Lung (tissue), 12 donors: Measurements from ENCODE around the gene ACAP1. TPM values are rescaled to one million over a fixed set of nuclear protein-coding genes. Genes with fewer than 3 reads are reported as not detected.
A peak's percentile ranks its signal among the peaks of the same experiment; 100 is the strongest.

Source experiments
- ATAC-seq: fragments of 200-7000 bp; cut with Tn5 transposase; one replicate; pipeline ENCODE4 v1.9.1; 2020; ENCODE audit warnings: moderate number of reproducible peaks; ENCODE audit not compliant: insufficient read depth, low FRiP score
- DNase-seq, 3 donors: peaks; one replicate each; pipeline ENCODE4 v3.0.0-alpha.2; 2013 to 2017
- H3K27ac ChIP-seq, 2 donors: one replicate each; pipeline ENCODE4 v1.5.1; 2013; ENCODE audit warnings: mild to moderate bottlenecking in 2 of 2, moderate library complexity in 2 of 2, control low read depth in 1 of 2, inconsistent platforms in 1 of 2, low read depth in 1 of 2, low read length in 1 of 2
- H3K27me3 ChIP-seq, 3 donors: one replicate each; pipeline ENCODE4 v1.5.1; 2013; ENCODE audit warnings: low read length in 2 of 3; ENCODE audit not compliant: control insufficient read depth in 3 of 3, insufficient read depth in 3 of 3
- H3K36me3 ChIP-seq, 4 donors: one replicate each; pipeline ENCODE4 v1.5.1; 2013; ENCODE audit warnings: low read length in 4 of 4, mild to moderate bottlenecking in 1 of 4, moderate library complexity in 1 of 4; ENCODE audit not compliant: control insufficient read depth in 4 of 4, insufficient read depth in 4 of 4
- H3K4me1 ChIP-seq, 5 donors: one replicate each; pipeline ENCODE4 v1.5.1; 2013; ENCODE audit warnings: low read length in 5 of 5, mild to moderate bottlenecking in 2 of 5, moderate library complexity in 1 of 5; ENCODE audit not compliant: control insufficient read depth in 5 of 5, insufficient read depth in 5 of 5
- H3K4me3 ChIP-seq: one replicate; pipeline ENCODE4 v1.5.1; 2013; ENCODE audit warnings: mild to moderate bottlenecking, control low read depth, moderate library complexity
- H3K9ac ChIP-seq, 2 donors: one replicate each; pipeline ENCODE4 v1.5.1; 2013; ENCODE audit warnings: low read length in 2 of 2, control low read depth in 1 of 2; ENCODE audit not compliant: insufficient read depth in 1 of 2
- H3K9me3 ChIP-seq, 4 donors: one replicate each; pipeline ENCODE4 v1.5.1; 2013; ENCODE audit warnings: low read length in 3 of 4, mild to moderate bottlenecking in 1 of 4, moderate library complexity in 1 of 4; ENCODE audit not compliant: control insufficient read depth in 4 of 4, insufficient read depth in 3 of 4
- CTCF ChIP-seq: IDR thresholded peaks from 2 replicates; pipeline ENCODE4 v1.5.1; 2012; ENCODE audit warnings: mild to moderate bottlenecking; ENCODE audit errors: control extremely low read depth, extremely low read depth
- WGBS, 2 donors: extraction: QIAGEN DNeasy Blood & Tissue Kit; methylation state at CpG; one replicate each; pipeline ENCODE4 v1.1.7; 2013; 5-methylcytosine and 5-hydroxymethylcytosine counted together
- polyA plus RNA-seq, 2 donors: library from polyadenylated mRNA; stranded (reverse); fragments of 200-250 nt; gene quantifications; one replicate each; pipeline ENCODE4 v1.2.1, GENCODE V29; 2013
- total RNA-seq, 2 donors: library from RNA; depleted of rRNA in 1 of 2; stranded (reverse); fragments of >200 nt in 1 of 2; gene quantifications; one replicate each; pipeline ENCODE4 v1.2.1, GENCODE V29; 2014 to 2021
- donor health status: control.
- donor health status: control.
- donor health status: Bipolar disorder and iron deficiency.
- donor health status: healthy.
- donor health status: DM: yes; HTN: yes; CAD: no.

Gene ACAP1
- total and polyA plus RNA-seq, 4 donors, result 9.2 to 39.4 (median 22.1) TPM

GRCh38 chr17:7290685-7291084, 45.6 kb upstream of the ACAP1 start:
- Histone ChIP-seq H3K4me3 (no peak overlapping the region), H3K9ac (no peak overlapping the region), H3K27me3 (peaks cover 0 to 30% (median 21%) of the 10 kb centered on the region in 3 donors), H3K4me1 (peaks cover 2 to 14% (median 10%) of the 10 kb centered on the region in 5 donors), H3K9me3 (no peaks in the 10 kb centered on the region), H3K27ac (no peak overlapping the region), H3K36me3 (no peaks in the 10 kb centered on the region)
- 86 to 90% methylated on average over 11 of the region's 11 CpGs for WGBS, 2 donors
- DNase-seq (no peak), ATAC-seq (no peak)
- TF ChIP-seq CTCF, result no peak

DNA sequence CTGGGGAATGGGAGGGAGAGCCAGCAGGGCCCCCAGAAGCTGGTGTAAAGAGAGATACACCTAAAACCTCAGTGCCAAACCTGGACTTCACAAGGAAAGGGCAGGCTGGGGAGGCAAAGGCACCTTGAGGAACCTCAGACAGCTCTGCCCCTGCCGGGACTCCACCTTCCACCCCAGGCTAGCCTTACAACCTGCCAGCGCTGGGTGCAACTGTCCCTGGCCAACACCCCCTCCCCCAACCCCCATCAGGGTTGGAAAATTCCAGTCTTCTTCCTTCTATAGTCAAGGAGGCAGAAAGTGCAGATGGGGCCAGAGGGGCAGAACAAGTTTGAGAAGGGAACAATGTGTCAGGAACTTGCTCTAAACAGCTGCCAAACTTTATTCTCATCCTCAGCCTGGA, 44.1 kb upstream of the ACAP1 start:
- Histone ChIP-seq H3K36me3 (no peaks in the 10 kb centered on the region), H3K9me3 (no peaks in the 10 kb centered on the region), H3K9ac (no peak overlapping the region), H3K27ac (no peak overlapping the region), H3K27me3 (peaks cover 0 to 37% (median 24%) of the 10 kb centered on the region in 3 donors), H3K4me3 (no peak overlapping the region), H3K4me1 (peaks cover 2 to 14% (median 11%) of the 10 kb centered on the region in 5 donors)
- ATAC-seq (no peak), DNase-seq (no peak)
- WGBS, 2 donors, result 73 to 78% methylated on average over 2 of the region's 2 CpGs
- TF ChIP-seq CTCF, result no peak

DNA sequence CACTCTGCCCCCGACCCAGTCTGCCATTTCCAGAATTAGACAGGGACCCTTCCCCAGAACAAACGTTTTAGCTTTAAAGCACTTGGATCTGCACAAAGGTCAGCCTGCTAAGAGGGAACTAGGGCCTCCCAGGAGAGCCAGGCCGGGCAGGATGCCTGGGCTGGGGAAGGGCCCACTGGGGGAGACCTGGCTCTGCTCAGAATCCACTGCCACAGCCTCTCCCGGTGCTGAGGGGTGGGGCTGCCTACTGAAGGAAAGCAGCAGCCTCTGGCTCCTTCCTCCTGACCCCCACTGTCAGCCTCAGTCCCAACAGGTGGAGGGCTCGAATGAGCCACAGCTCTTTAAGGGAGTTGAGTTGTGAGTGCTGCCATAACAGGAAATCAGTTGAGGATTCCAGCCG, 43.6 kb upstream of the ACAP1 start:
- Histone ChIP-seq H3K36me3 (no peaks in the 10 kb centered on the region), H3K9ac (no peak overlapping the region), H3K9me3 (no peaks in the 10 kb centered on the region), H3K4me3 (no peak overlapping the region), H3K27me3 (peaks cover 0 to 37% (median 24%) of the 10 kb centered on the region in 3 donors), H3K27ac (no peak overlapping the region), H3K4me1 (peaks cover 2 to 14% (median 11%) of the 10 kb centered on the region in 5 donors)
- ATAC-seq (no peak), DNase-seq (peak in 1 of 3 donors; percentile 50)
- 39 to 43% methylated on average over 6 of the region's 6 CpGs for WGBS, 2 donors
- no peak for TF ChIP-seq CTCF

DNA sequence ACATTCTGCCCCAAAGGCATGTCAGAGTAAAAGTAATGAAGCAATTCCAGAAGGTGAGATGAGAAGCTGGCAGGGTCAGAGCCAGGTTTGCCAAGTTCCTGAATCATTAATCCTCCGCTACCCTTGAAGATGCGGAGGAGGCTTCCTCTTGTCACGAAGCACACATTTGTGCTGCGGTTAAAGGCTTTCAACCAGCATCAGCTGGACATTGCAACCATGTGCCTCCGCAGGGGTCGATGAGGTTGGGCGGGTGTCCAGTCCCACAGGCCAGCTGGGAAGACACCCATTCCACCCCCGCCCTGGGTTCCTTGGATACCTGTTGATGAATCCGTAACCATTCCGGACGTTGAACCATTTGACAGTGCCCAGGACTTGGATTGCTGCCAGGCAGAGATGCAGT, 43.2 kb upstream of the ACAP1 start:
- Histone ChIP-seq H3K36me3 (no peaks in the 10 kb centered on the region), H3K27ac (no peak overlapping the region), H3K9ac (no peak overlapping the region), H3K9me3 (no peaks in the 10 kb centered on the region), H3K27me3 (peaks cover 0 to 37% (median 24%) of the 10 kb centered on the region in 3 donors), H3K4me1 (peaks cover 2 to 14% (median 11%) of the 10 kb centered on the region in 5 donors), H3K4me3 (no peak overlapping the region)
- WGBS, 2 donors, result 85% methylated on average over 11 of the region's 11 CpGs
- no peak for TF ChIP-seq CTCF
- DNase-seq, result no peak
- no peak for ATAC-seq
